HUES6 (cell line): ENCODE results near the gene PEX5L.

Experiments
- H3K27ac ChIP-seq: 2 replicates; pipeline ENCODE4 v1.7.0; 2013; ENCODE audit warnings: low read depth, mild to moderate bottlenecking, low read length, inconsistent platforms
- H3K27me3 ChIP-seq: 2 replicates; pipeline ENCODE4 v1.6.1; 2013; ENCODE audit warnings: low read length; ENCODE audit not compliant: control insufficient read depth, insufficient read depth
- H3K36me3 ChIP-seq: 2 replicates; pipeline ENCODE4 v1.6.1; 2013; ENCODE audit warnings: low read length; ENCODE audit not compliant: control insufficient read depth, insufficient read depth
- H3K4me1 ChIP-seq: 2 replicates; pipeline ENCODE4 v1.6.1; 2013; ENCODE audit warnings: low read length; ENCODE audit not compliant: control insufficient read depth, insufficient read depth
- H3K4me3 ChIP-seq: 2 replicates; pipeline ENCODE4 v1.5.1; 2013; ENCODE audit warnings: low read depth, low read length
- H3K9ac ChIP-seq: one replicate; pipeline ENCODE4 v1.6.1; 2013; ENCODE audit warnings: mild to moderate bottlenecking, low read length
- H3K9me3 ChIP-seq: 2 replicates; pipeline ENCODE4 v1.6.1; 2013; ENCODE audit warnings: low read depth, low read length; ENCODE audit not compliant: control insufficient read depth, insufficient read depth

The PEX5L gene

GRCh38 chr3:179842061-179842460 lies 194.7 kb downstream of the PEX5L start:
- Histone ChIP-seq H3K27me3 (no peaks in the 10 kb centered on the region), H3K4me3 (no peak overlapping the region), H3K4me1 (no peaks in the 10 kb centered on the region; the same call in 1 of the 2 replicates), H3K9me3 (no peaks in the 10 kb centered on the region), H3K36me3 (no peaks in the 10 kb centered on the region), H3K9ac (no peak overlapping the region), H3K27ac (no peak overlapping the region)

GRCh38 chr3:179840985-179841384 lies 195.8 kb downstream of the PEX5L start:
- Histone ChIP-seq H3K4me3 (no peak overlapping the region), H3K36me3 (no peaks in the 10 kb centered on the region), H3K9ac (no peak overlapping the region), H3K4me1 (no peaks in the 10 kb centered on the region; the same call in 1 of the 2 replicates), H3K27ac (no peak overlapping the region), H3K27me3 (no peaks in the 10 kb centered on the region), H3K9me3 (no peaks in the 10 kb centered on the region)

- Histone ChIP-seq H3K9me3 (no peaks in the 10 kb centered on the region), H3K27ac (no peak overlapping the region), H3K9ac (no peak overlapping the region), H3K4me3 (no peak overlapping the region), H3K4me1 (no peaks in the 10 kb centered on the region), H3K27me3 (no peaks in the 10 kb centered on the region), H3K36me3 (no peaks in the 10 kb centered on the region)
Observed at GRCh38 chr3:179837374-179837773, 199.4 kb downstream of the PEX5L start.

GRCh38 chr3:179833294-179833693 lies 203.4 kb downstream of the PEX5L start:
- Histone ChIP-seq H3K36me3 (no peaks in the 10 kb centered on the region), H3K4me3 (no peak overlapping the region), H3K9ac (no peak overlapping the region), H3K4me1 (no peaks in the 10 kb centered on the region), H3K27me3 (no peaks in the 10 kb centered on the region), H3K9me3 (no peaks in the 10 kb centered on the region), H3K27ac (no peak overlapping the region)

GRCh38 chr3:179832333-179832854 lies 204.3 kb downstream of the PEX5L start:
- Histone ChIP-seq H3K27me3 (no peaks in the 10 kb centered on the region), H3K36me3 (no peaks in the 10 kb centered on the region), H3K4me3 (no peak overlapping the region), H3K9me3 (no peaks in the 10 kb centered on the region), H3K4me1 (no peaks in the 10 kb centered on the region), H3K9ac (no peak overlapping the region), H3K27ac (no peak overlapping the region)

- Histone ChIP-seq H3K27ac (no peak overlapping the region), H3K27me3 (no peaks in the 10 kb centered on the region), H3K9me3 (no peaks in the 10 kb centered on the region), H3K4me1 (peaks cover 11% of the 10 kb centered on the region), H3K4me3 (no peak overlapping the region), H3K36me3 (no peaks in the 10 kb centered on the region), H3K9ac (no peak overlapping the region)
Observed at GRCh38 chr3:179829401-179829800, 207.3 kb downstream of the PEX5L start.

- Histone ChIP-seq H3K4me1 (peaks cover 11% of the 10 kb centered on the region), H3K27me3 (no peaks in the 10 kb centered on the region), H3K36me3 (no peaks in the 10 kb centered on the region), H3K27ac (no peak overlapping the region), H3K4me3 (no peak overlapping the region), H3K9me3 (no peaks in the 10 kb centered on the region), H3K9ac (no peak overlapping the region)
Observed at GRCh38 chr3:179828738-179829137, 208.0 kb downstream of the PEX5L start.

GRCh38 chr3:179826247-179826637 lies 210.5 kb downstream of the PEX5L start:
- H3K9me3 ChIP-seq, result no peaks in the 10 kb centered on the region
- H3K4me1 ChIP-seq, result peaks cover 11% of the 10 kb centered on the region
- no peak overlapping the region for H3K4me3 ChIP-seq
- H3K27ac ChIP-seq, result no peak overlapping the region
- H3K27me3 ChIP-seq, result no peaks in the 10 kb centered on the region
- H3K9ac ChIP-seq, result no peak overlapping the region
- H3K36me3 ChIP-seq, result no peaks in the 10 kb centered on the region

GRCh38 chr3:179825527-179826246 lies 211.1 kb downstream of the PEX5L start:
- H3K9me3 ChIP-seq, result no peaks in the 10 kb centered on the region
- no peaks in the 10 kb centered on the region for H3K36me3 ChIP-seq
- peaks cover 11% of the 10 kb centered on the region for H3K4me1 ChIP-seq
- H3K27me3 ChIP-seq, result no peaks in the 10 kb centered on the region
- H3K4me3 ChIP-seq, result no peak overlapping the region
- H3K9ac ChIP-seq, result no peak overlapping the region
- H3K27ac ChIP-seq, result no peak overlapping the region

GRCh38 chr3:179822296-179822695 lies 214.4 kb downstream of the PEX5L start:
- no peak overlapping the region for H3K27ac ChIP-seq
- H3K9me3 ChIP-seq, result no peaks in the 10 kb centered on the region
- H3K4me3 ChIP-seq, result no peak overlapping the region
- H3K27me3 ChIP-seq, result no peaks in the 10 kb centered on the region
- H3K4me1 ChIP-seq, result peaks cover 11% of the 10 kb centered on the region
- no peak overlapping the region for H3K9ac ChIP-seq
- H3K36me3 ChIP-seq, result no peaks in the 10 kb centered on the region

- H3K4me3 ChIP-seq, result no peak overlapping the region
- no peaks in the 10 kb centered on the region for H3K4me1 ChIP-seq
- no peak overlapping the region for H3K9ac ChIP-seq
- no peak overlapping the region for H3K27ac ChIP-seq
- H3K27me3 ChIP-seq, result no peaks in the 10 kb centered on the region
- no peaks in the 10 kb centered on the region for H3K36me3 ChIP-seq
- H3K9me3 ChIP-seq, result no peaks in the 10 kb centered on the region
Observed at GRCh38 chr3:179819379-179819778, 217.4 kb downstream of the PEX5L start.
